HepG2 (cell line): ENCODE data around the gene KRTAP5-8. TPM values are rescaled to one million over a fixed set of nuclear protein-coding genes. Genes with fewer than 3 reads are reported as not detected.
A peak's percentile ranks its signal among the peaks of the same experiment; 100 is the strongest.

Experiments
- ATAC-seq: fragments of 200-7000 bp; cut with Tn5 transposase; 3 replicates; pipeline ENCODE4 v1.9.1; 2020; ENCODE audit warnings: mild to moderate bottlenecking, moderate library complexity
- BruUV-seq: library from RNA; stranded (reverse); fragments of 400-500 nt; replicated peaks from 2 replicates; lab custom pipeline; 2021; lab: Mats Ljungman, UMichigan
- CTCF ChIA-PET: fragments of 300-600 bp; formaldehyde crosslinking; extraction: SDS; loops from one replicate; lab custom pipeline; 2021; ENCODE audit warnings: low total read pairs, inconsistent platforms, low intra/inter-chr PET ratio; lab: Yijun Ruan, JAX
- POLR2A ChIA-PET: fragments of 350-600 bp; sonication (Branson Sonifier 250); formaldehyde crosslinking; loops from one replicate; lab custom pipeline; 2020; ENCODE audit warnings: antibody characterized with exemption, inconsistent platforms; lab: Yijun Ruan, JAX
- DNase-seq: peaks from one replicate; pipeline ENCODE4 v3.0.0-alpha.2; 2015; ENCODE audit warnings: low spot score
- FAIRE-seq: peaks from 3 replicates; lab custom pipeline; 2011; peaks lifted over from hg19 to GRCh38; lab: Jason Lieb, UNC
- H2AFZ ChIP-seq: one replicate; pipeline ENCODE4 v1.6.1; 2011; ENCODE audit warnings: low read length, inconsistent platforms
- H3K27ac ChIP-seq: fragments of 300-600 bp; 3 replicates; pipeline ENCODE4 v1.8.0; 2011; ENCODE audit warnings: mixed run types, mild to moderate bottlenecking, mixed read lengths, low read length, inconsistent platforms; ENCODE audit not compliant: insufficient read depth; ENCODE audit errors: extremely low read length
- H3K27me3 ChIP-seq, 2 experiments: fragments of 200-600 bp in 1 of 2; 2 replicates in 1 of 2; 3 replicates in 1 of 2; pipeline versions ENCODE4 v1.6.0 to v1.8.0; 2011; ENCODE audit warnings: low read length in 2 of 2, mild to moderate bottlenecking in 2 of 2, moderate library complexity in 2 of 2, inconsistent platforms in 1 of 2; ENCODE audit not compliant: insufficient read depth in 2 of 2, control insufficient read depth in 1 of 2
- H3K36me3 ChIP-seq, 2 experiments: fragments of 200-600 bp in 1 of 2; replicated peaks in 1 of 2; 2 replicates in 1 of 2; 3 replicates in 1 of 2; pipeline versions ENCODE4 v1.5.1 to v1.8.0; 2011; ENCODE audit warnings: low read length in 2 of 2, inconsistent platforms in 1 of 2; ENCODE audit not compliant: insufficient read depth in 2 of 2, control insufficient read depth in 1 of 2
- H3K4me1 ChIP-seq: 2 replicates; pipeline ENCODE4 v1.5.1; 2012; ENCODE audit warnings: low read length, inconsistent platforms; ENCODE audit not compliant: insufficient read depth
- H3K4me2 ChIP-seq: 2 replicates; pipeline ENCODE4 v1.6.0; 2011; ENCODE audit warnings: low read depth, low read length, inconsistent platforms
- H3K4me3 ChIP-seq, 3 experiments: fragments of 200-600 bp in 1 of 3; sonication (generic), shearing (Covaris generic) in 1 of 3; replicated peaks in 1 of 3; 2 replicates each; pipeline ENCODE4 v1.5.1; 2011 to 2016; ENCODE audit warnings: low read length in 3 of 3, inconsistent platforms in 2 of 3, low read depth in 2 of 3, mild to moderate bottlenecking in 2 of 3, control low read depth in 1 of 3, mixed read lengths in 1 of 3; ENCODE audit not compliant: insufficient read depth in 1 of 3
- H3K79me2 ChIP-seq: one replicate; pipeline ENCODE4 v1.6.1; 2011; ENCODE audit warnings: low read length, inconsistent platforms; ENCODE audit not compliant: insufficient read depth
- H3K9ac ChIP-seq: 2 replicates; pipeline ENCODE4 v1.6.0; 2011; ENCODE audit warnings: mild to moderate bottlenecking, low read depth, low read length, inconsistent platforms; ENCODE audit not compliant: insufficient read depth
- H3K9me3 ChIP-seq: 2 replicates; pipeline ENCODE4 v1.5.1; 2012; ENCODE audit warnings: mild to moderate bottlenecking, low read length
- H4K20me1 ChIP-seq: 2 replicates; pipeline ENCODE4 v1.6.0; 2011; ENCODE audit warnings: inconsistent platforms, mild to moderate bottlenecking, low read length, moderate library complexity; ENCODE audit not compliant: insufficient read depth
- GRHL1 ChIP-seq: sonication (generic); formaldehyde crosslinking; conservative IDR thresholded peaks from 2 replicates; pipeline ENCODE4 v1.8.0; 2022; ENCODE audit warnings: missing genetic modification reagents
- LRRFIP1 ChIP-seq: sonication (generic); formaldehyde crosslinking; conservative IDR thresholded peaks from 2 replicates; pipeline ENCODE4 v1.4.0; 2020; ENCODE audit warnings: missing genetic modification reagents
- MAFF ChIP-seq: IDR thresholded peaks from 2 replicates; pipeline ENCODE4 v1.6.1; 2011; ENCODE audit warnings: low read depth, low read length, improper control_type of control experiment
- MAFK ChIP-seq, 2 experiments: IDR thresholded peaks in 1 of 2; conservative IDR thresholded peaks in 1 of 2; 2 replicates each; pipeline ENCODE4 v1.6.1; 2011; ENCODE audit warnings: improper control_type of control experiment in 2 of 2, low read length in 2 of 2
- NBN ChIP-seq: fragments of 450-650 bp; conservative IDR thresholded peaks from 2 replicates; pipeline ENCODE4 v1.6.1; 2017
- NFE2L2 ChIP-seq: fragments of 150-350 bp; IDR thresholded peaks from 2 replicates; pipeline ENCODE4 v1.6.1; 2014; ENCODE audit warnings: low read length
- POLR2AphosphoS5 ChIP-seq: IDR thresholded peaks from 2 replicates; pipeline ENCODE4 v1.6.1; 2012; ENCODE audit warnings: low read depth, low read length
- RBAK ChIP-seq: sonication (generic); formaldehyde crosslinking; IDR thresholded peaks from 2 replicates; pipeline ENCODE4 v1.5.1; 2020; ENCODE audit warnings: mild to moderate bottlenecking, missing genetic modification reagents
- REST ChIP-seq, 2 experiments: IDR thresholded peaks; 2 replicates each; pipeline ENCODE4 v1.6.1; 2011 to 2012; ENCODE audit warnings: low read length in 2 of 2, borderline replicate concordance in 1 of 2, low read depth in 1 of 2, mild to moderate bottlenecking in 1 of 2, moderate library complexity in 1 of 2
- SAP130 ChIP-seq: IDR thresholded peaks from 2 replicates; pipeline ENCODE4 v1.6.1; 2016; ENCODE audit warnings: low read depth
- ZNF101 ChIP-seq: sonication (generic); formaldehyde crosslinking; IDR thresholded peaks from 2 replicates; pipeline ENCODE4 v1.4.0; 2020; ENCODE audit warnings: mild to moderate bottlenecking, low read depth, missing genetic modification reagents, borderline replicate concordance
- WGBS: methylation state at CpG from one replicate; pipeline ENCODE4 v1.1.6; 2017; ENCODE audit warnings: low lambda C conversion rate; 5-methylcytosine and 5-hydroxymethylcytosine counted together
- in situ Hi-C: cut with HindIII; loops from 2 replicates; pipeline ENCODE4 v1.10.0; 2017; ENCODE audit warnings: low pct_unique_long_range_greater_than_20kb; ENCODE audit not compliant: extremely low pct_ligation_motif_present
- intact Hi-C: fragments of 100-400 bp; cut with micrococcal nuclease; formaldehyde crosslinking; loops from one replicate; pipeline ENCODE4 v1.10.0; 2022; ENCODE audit not compliant: unreplicated experiment
- polyA plus RNA-seq, 8 experiments: library from polyadenylated mRNA; depleted of rRNA in 3 of 8; stranded (reverse) in 7 of 8; unstranded in 1 of 8; fragments of >200 nt; fragmentation: Illumina TruSeq in 4 of 8; extraction: Trizol in 4 of 8; gene quantifications; 2 replicates each; pipeline versions ENCODE4 v1.2.1 to v1.2.3, GENCODE V29; 2011 to 2016; ENCODE audit warnings: low read depth in 4 of 8, missing spikeins in 1 of 8, mixed read lengths in 1 of 8; ENCODE audit not compliant: insufficient read depth in 1 of 8
- total RNA-seq, 5 experiments: library from RNA; depleted of rRNA; stranded (reverse); fragments of >200 nt; fragmentation: Illumina TruSeq; extraction: Trizol; gene quantifications; 2 replicates each; pipeline ENCODE4 v1.2.3, GENCODE V29; 2016; ENCODE audit warnings: low read depth in 1 of 5

KRTAP5-8 gene
- total and polyA plus RNA-seq, 2 of the 13 experiments (the other 11 are each of a cell fraction or from before 2014, with no cell fraction given) = 0.20 TPM; not detected in 1

GRCh38 chr11:71551711-71552110 lies 13.9 kb downstream of the KRTAP5-8 start:
- Histone ChIP-seq H2AFZ (no peak overlapping the region), H3K36me3 (no peaks in the 10 kb centered on the region), H3K9me3 (no peaks in the 10 kb centered on the region), H3K4me1 (peaks cover 51% of the 10 kb centered on the region), H3K9ac (no peak overlapping the region), H3K4me3 (no peak overlapping the region), H3K4me2 (no peak overlapping the region), H3K79me2 (no peaks in the 10 kb centered on the region), H3K27me3 (no peaks in the 10 kb centered on the region; a peak in 2 of 5 replicates), H4K20me1 (no peaks in the 10 kb centered on the region), H3K27ac (no peak overlapping the region)
- CTCF ChIA-PET = no interaction called here
- ATAC-seq = no peak
- intact Hi-C loops = no loop called here
- DNase-seq = no peak
- in situ Hi-C loops = no loop called here
- WGBS = 86% methylated on average over 1 of the region's 1 CpG
- FAIRE-seq = no peak
- TF ChIP-seq NFE2L2 (peak; percentile 88), MAFK (conservative IDR thresholded peaks at IDR 0.05 in 1 of 2, IDR thresholded peaks at IDR 0.05 in 1 of 2; ENCODE audit: low read length in 2 of 2) (peak; percentile 26 to 45; a peak in 2 of 4 replicates), NBN (no peak), MAFF (0 out of 2 replicates have a peak, but pooled peaks have one; percentile 36)
- BruUV-seq = no TSS peak
- POLR2A ChIA-PET = no interaction called here

GRCh38 chr11:71554996-71555395 lies 17.2 kb downstream of the KRTAP5-8 start:
- no TSS peak for BruUV-seq
- Histone ChIP-seq H3K27me3 (no peaks in the 10 kb centered on the region; a peak in 2 of 5 replicates), H2AFZ (no peak overlapping the region), H4K20me1 (no peaks in the 10 kb centered on the region), H3K4me3 (no peak overlapping the region), H3K9me3 (no peaks in the 10 kb centered on the region), H3K36me3 (no peaks in the 10 kb centered on the region), H3K79me2 (no peaks in the 10 kb centered on the region), H3K4me1 (peaks cover 25% of the 10 kb centered on the region), H3K27ac (no peak overlapping the region), H3K9ac (no peak overlapping the region), H3K4me2 (no peak overlapping the region)
- ATAC-seq (no peak), FAIRE-seq (no peak), DNase-seq (no peak)
- ChIA-PET POLR2A (no interaction called here), CTCF (no interaction called here)
- intact Hi-C loops = no loop called here
- no CpG with 5 or more reads among the region's 6 CpGs for WGBS
- in situ Hi-C loops = no loop called here
- TF ChIP-seq SAP130 (no peak), LRRFIP1 (CRISPR knock-in tag) (no peak), REST (IDR thresholded peaks at IDR 0.05; ENCODE audit: borderline replicate concordance in 1 of 2, low read depth in 1 of 2, low read length in 2 of 2) (no peak), ZNF101 (CRISPR knock-in tag) (no peak), GRHL1 (CRISPR knock-in tag) (no peak), POLR2AphosphoS5 (no peak), RBAK (CRISPR knock-in tag) (no peak)
